AG04450 (cell line): ENCODE measurements around the gene TTC39A. TPM values are rescaled to one million over a fixed set of nuclear protein-coding genes. Genes with fewer than 3 reads are reported as not detected.
A peak's percentile ranks its signal among the peaks of the same experiment; 100 is the strongest.

ENCODE experiments used
- CTCF ChIA-PET: fragments of 300-600, 350-600 bp; formaldehyde crosslinking; extraction: SDS; loops from one replicate; lab custom pipeline; 2022; ENCODE audit warnings: antibody characterized with exemption, inconsistent platforms; lab: Charles Lee
- POLR2A ChIA-PET: fragments of 350-600 bp; formaldehyde crosslinking; extraction: SDS; loops from one replicate; lab custom pipeline; 2021; ENCODE audit warnings: antibody characterized with exemption, inconsistent platforms; lab: Yijun Ruan, JAX
- DNase-seq: peaks from one replicate; pipeline ENCODE4 v3.0.0-alpha.2; 2011; ENCODE audit warnings: low read depth, low spot score
- H3K27ac ChIP-seq: one replicate; pipeline ENCODE4 v1.5.1; 2012; ENCODE audit warnings: low read depth, low read length, control low read depth
- H3K27me3 ChIP-seq: one replicate; pipeline ENCODE4 v1.6.0; 2012; ENCODE audit warnings: low read length; ENCODE audit not compliant: control insufficient read depth, insufficient read depth
- H3K4me3 ChIP-seq: 2 replicates; pipeline ENCODE4 v1.5.1; 2011; ENCODE audit warnings: mild to moderate bottlenecking, low read depth, low read length, control low read depth
- H3K9me3 ChIP-seq: 2 replicates; pipeline ENCODE4 v1.5.1; 2012; ENCODE audit warnings: low read length; ENCODE audit not compliant: control insufficient read depth, insufficient read depth
- polyA plus RNA-seq: library from polyadenylated mRNA; depleted of rRNA; stranded (reverse); fragments of >200 nt; gene quantifications from 2 replicates; pipeline ENCODE4 v1.2.3, GENCODE V29; 2011
- TF ChIP-seq, protein P1 (sequence below): IDR thresholded peaks from 2 replicates; pipeline ENCODE4 v1.5.1; 2011; ENCODE audit warnings: low read depth, low read length, control low read depth, inconsistent platforms

Gene TTC39A
- polyA plus RNA-seq, 1 experiment: 0.21 TPM

DNA sequence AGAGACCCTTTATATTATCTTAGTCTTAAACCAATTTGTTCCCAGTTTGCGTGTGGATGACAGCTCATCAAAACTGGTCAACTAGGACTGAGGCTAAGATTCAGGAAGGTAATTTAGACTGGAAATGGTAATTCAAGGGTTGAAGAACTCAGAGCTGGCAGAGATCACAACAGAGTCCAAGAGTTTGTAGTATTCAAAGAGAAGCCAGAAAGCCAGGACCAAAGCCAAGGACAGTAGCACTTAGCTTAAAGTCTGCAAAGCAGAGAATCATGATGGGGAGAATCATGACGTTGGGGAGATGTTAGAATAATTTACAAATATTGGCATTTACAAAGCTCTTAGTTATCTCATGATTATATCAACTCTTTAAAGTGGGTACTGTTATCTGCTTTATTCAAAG lies 61.7 kb downstream of the TTC39A start:
- no peaks in the 10 kb centered on the region for H3K9me3 ChIP-seq
- ChIA-PET CTCF (interaction anchor here (0.7 to 2.0 kb wide), 4 partner anchors 28 to 494 kb away, joined by 3 to 6 read pairs (median 4); no protein-coding TSS in a partner anchor), POLR2A (no interaction called here)
- H3K27ac ChIP-seq: no peak overlapping the region
- H3K27me3 ChIP-seq: no peaks in the 10 kb centered on the region
- H3K4me3 ChIP-seq: no peak overlapping the region
- TF ChIP-seq, protein P1, sequence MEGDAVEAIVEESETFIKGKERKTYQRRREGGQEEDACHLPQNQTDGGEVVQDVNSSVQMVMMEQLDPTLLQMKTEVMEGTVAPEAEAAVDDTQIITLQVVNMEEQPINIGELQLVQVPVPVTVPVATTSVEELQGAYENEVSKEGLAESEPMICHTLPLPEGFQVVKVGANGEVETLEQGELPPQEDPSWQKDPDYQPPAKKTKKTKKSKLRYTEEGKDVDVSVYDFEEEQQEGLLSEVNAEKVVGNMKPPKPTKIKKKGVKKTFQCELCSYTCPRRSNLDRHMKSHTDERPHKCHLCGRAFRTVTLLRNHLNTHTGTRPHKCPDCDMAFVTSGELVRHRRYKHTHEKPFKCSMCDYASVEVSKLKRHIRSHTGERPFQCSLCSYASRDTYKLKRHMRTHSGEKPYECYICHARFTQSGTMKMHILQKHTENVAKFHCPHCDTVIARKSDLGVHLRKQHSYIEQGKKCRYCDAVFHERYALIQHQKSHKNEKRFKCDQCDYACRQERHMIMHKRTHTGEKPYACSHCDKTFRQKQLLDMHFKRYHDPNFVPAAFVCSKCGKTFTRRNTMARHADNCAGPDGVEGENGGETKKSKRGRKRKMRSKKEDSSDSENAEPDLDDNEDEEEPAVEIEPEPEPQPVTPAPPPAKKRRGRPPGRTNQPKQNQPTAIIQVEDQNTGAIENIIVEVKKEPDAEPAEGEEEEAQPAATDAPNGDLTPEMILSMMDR: no peak
- no peak for DNase-seq

DNA sequence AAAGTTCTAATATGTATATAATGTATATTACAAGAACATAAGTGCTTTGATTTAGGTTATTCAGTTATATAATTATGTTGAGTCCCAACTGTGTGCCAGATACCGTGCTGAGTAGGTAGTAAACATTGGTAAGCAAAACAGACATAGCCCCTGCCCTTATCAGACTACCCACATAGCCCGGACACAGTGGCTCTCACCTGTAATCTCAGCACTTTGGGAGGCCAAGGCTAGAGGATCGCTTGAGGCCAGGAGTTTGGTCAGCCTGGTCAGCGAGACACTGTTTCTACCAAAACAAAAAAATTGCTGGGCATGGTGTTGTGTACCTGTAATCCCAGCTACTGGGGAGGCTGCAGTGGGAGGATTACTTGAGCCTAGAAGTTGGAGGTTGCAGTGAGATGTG lies 63.6 kb downstream of the TTC39A start:
- Histone ChIP-seq H3K9me3 (no peaks in the 10 kb centered on the region), H3K27me3 (no peaks in the 10 kb centered on the region), H3K27ac (no peak overlapping the region), H3K4me3 (no peak overlapping the region)
- ChIA-PET POLR2A (no interaction called here), CTCF (interaction anchor here (0.8 kb wide), 1 partner anchor 492 kb away, joined by 3 read pairs; no protein-coding TSS in a partner anchor)
- TF ChIP-seq, protein P1: no peak
- no peak for DNase-seq

DNA sequence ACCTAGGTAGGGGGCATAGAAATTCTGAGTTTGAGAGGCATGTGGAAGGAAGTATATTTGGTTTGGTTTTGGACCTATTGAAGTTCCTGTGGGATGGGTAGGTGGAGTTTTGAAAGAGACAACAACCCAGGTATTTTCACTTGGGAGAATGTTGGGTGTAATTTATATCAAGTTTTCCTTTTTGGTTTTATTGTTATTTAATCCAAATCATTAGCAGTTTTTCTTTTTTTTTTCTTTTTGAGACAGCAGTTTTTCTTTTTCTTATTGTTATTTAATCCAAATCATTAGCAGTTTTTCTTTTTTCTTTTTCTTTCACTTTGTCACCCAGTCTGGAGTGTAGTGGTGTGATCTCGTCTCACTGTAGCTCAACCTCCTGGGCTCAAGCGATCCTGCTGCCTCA lies 64.2 kb downstream of the TTC39A start:
- POLR2A ChIA-PET: no interaction called here
- DNase-seq: no peak
- no peaks in the 10 kb centered on the region for H3K9me3 ChIP-seq
- no peaks in the 10 kb centered on the region for H3K27me3 ChIP-seq
- TF ChIP-seq, protein P1: no peak
- no peak overlapping the region for H3K4me3 ChIP-seq
- H3K27ac ChIP-seq: no peak overlapping the region
- CTCF ChIA-PET: interaction anchor here (0.7 kb wide), 1 partner anchor 86 kb away, joined by 5 read pairs; no protein-coding TSS in a partner anchor

DNA sequence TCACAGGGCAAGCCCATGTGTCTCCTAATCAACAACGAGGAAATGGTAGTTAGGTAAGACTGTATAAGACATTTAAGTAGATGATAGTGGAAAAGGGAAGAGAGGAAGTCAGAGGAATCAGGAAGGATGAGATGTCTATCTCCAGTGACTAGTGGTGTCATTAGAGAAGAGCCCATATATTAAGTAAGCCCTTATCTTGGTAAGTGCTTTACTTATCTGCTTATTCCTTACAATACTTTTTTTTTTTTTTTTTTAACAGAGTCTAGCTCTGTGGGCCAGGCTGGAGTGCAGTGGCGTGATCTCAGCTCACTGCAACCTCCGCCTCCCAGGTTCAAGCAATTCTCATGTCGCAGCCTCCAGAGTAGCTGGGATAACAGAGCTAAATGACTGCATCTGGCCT lies 64.7 kb downstream of the TTC39A start:
- Histone ChIP-seq H3K27me3 (no peaks in the 10 kb centered on the region), H3K9me3 (no peaks in the 10 kb centered on the region), H3K27ac (no peak overlapping the region), H3K4me3 (no peak overlapping the region)
- TF ChIP-seq, protein P1: no peak
- DNase-seq: no peak
- ChIA-PET CTCF (interaction anchor here (0.7 kb wide), 1 partner anchor 86 kb away, joined by 5 read pairs; no protein-coding TSS in a partner anchor), POLR2A (no interaction called here)

DNA sequence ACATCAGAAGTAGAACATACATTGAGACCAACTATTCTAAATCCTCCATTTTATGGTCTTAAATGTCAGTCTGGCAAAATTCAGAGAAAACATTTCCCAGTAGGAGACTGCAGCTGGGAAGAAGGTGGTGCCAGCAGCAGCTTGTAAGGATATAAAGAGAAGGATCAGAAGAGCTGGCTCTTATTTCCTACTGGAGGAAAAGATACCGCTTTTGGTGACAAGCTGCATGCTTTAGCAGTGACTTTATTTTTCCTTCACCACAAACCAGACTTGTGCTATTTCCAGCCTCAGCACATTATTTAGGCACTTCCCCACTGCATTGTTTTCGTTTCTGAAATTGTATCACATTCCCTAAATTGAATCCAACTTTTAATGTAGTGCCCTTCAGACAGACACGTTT lies 65.9 kb downstream of the TTC39A start:
- CTCF ChIA-PET: interaction anchor here (1.2 kb wide), 1 partner anchor 33 kb away, joined by 5 read pairs; no protein-coding TSS in a partner anchor
- TF ChIP-seq, protein P1: no peak
- DNase-seq: peak; percentile 78
- no peaks in the 10 kb centered on the region for H3K27me3 ChIP-seq
- POLR2A ChIA-PET: interaction anchor here (1.3 kb wide), 1 partner anchor 29 kb away, joined by 4 read pairs; the partner anchor contains the start of gene RNF11
- no peaks in the 10 kb centered on the region for H3K9me3 ChIP-seq
- peak overlapping the region; percentile 40 for H3K27ac ChIP-seq
- H3K4me3 ChIP-seq: no peak overlapping the region
